ENCODE data around the gene FAM83B.
"Not testable (repeated sequence)": the region's sequence is repeated elsewhere in the genome, so short reads cannot be mapped to it uniquely, and the experiment has no call there.

Gene FAM83B

GRCh38 chr6:54861905-54862616 is 15.5 kb downstream of the FAM83B start:
- DNase-seq (ENCODE audit: low read depth), result no peak

- peak; percentile 14 for DNase-seq (ENCODE audit: low read depth)
These were observed 17.7 kb downstream of the FAM83B start for GRCh38 chr6:54864272-54864671.

- DNase-seq (ENCODE audit: low read depth), result no peak
These were observed 18.6 kb downstream of the FAM83B start for GRCh38 chr6:54865091-54865631.

DNA sequence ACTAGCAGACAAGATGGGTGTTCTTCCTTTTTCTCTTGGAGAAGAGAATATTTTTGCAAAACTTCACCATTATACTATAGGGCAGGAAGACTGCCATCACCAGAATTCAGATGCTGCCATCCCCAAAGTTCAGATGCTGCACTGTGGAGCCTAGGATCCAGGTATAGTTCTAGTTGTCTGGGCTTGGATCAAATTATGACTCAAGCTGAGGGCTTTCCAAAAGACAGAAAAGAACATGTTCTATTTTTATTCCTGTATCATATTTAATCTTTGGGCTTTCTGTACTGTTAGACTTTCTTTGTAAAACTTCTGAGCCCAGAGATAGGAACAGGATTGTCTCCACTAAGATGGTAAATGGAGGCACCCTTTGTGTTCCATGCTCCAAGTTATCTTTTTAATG is 22.0 kb downstream of the FAM83B start:
- no peak for DNase-seq (ENCODE audit: low read depth)

GRCh38 chr6:54873599-54873998 is 27.0 kb downstream of the FAM83B start:
- DNase-seq (ENCODE audit: low read depth), result no peak

DNA sequence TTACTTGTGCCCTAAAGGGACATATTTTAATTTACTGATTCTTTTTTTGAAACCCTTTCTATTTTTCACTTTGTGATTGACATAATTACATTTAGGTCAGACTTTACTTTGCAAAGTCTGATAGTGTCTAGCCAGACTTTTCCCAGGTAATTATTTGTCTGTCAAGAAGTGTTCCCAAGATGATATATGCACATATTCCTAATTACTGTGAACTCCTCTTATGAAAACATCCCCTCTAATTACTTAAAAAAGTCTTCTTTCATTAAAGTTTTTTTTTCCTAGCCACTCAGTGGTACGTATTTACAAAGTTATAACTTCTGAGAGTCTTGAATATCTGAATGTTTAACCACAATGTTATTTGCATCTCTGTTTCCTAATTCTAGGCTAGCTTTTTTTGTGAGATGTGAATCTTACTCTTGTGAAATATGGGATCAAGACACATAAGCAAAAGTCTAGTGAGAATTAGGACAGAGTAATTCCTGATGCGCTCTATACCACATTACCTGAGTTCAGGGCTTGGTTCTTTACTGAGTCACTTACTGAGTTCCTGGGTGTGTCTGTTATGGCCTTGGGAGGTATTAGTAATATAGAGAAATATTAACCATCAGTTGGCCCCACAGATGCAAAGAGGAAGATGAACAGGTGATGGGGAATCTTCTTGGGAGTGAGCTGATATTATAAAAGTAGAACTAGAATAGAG is 27.9 kb downstream of the FAM83B start:
- no peak for DNase-seq (ENCODE audit: low read depth)

GRCh38 chr6:54875539-54875938 is 29.0 kb downstream of the FAM83B start:
- no peak for DNase-seq (ENCODE audit: low read depth)

DNA sequence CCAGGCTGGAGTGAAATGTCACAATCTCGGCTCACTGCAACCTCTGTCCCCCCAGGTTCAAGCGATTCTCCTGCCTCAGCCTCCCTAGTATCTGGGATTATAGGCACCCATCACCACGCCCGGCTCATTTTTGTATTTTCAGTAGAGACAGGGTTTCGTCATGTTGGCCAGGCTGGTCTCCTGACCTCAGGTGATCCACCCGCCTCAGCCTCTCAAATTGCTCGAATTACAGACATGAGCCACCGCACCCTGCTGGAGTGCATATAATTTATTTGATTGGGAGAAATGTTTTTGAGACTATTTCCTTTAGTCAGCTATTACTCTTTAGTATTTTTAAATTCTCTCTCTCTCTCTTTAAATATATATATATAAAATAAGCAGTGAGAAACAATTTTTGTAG is 29.8 kb downstream of the FAM83B start:
- DNase-seq (ENCODE audit: low read depth), result no peak

GRCh38 chr6:54876871-54877270 is 30.3 kb downstream of the FAM83B start:
- DNase-seq (ENCODE audit: low read depth), result no peak

DNA sequence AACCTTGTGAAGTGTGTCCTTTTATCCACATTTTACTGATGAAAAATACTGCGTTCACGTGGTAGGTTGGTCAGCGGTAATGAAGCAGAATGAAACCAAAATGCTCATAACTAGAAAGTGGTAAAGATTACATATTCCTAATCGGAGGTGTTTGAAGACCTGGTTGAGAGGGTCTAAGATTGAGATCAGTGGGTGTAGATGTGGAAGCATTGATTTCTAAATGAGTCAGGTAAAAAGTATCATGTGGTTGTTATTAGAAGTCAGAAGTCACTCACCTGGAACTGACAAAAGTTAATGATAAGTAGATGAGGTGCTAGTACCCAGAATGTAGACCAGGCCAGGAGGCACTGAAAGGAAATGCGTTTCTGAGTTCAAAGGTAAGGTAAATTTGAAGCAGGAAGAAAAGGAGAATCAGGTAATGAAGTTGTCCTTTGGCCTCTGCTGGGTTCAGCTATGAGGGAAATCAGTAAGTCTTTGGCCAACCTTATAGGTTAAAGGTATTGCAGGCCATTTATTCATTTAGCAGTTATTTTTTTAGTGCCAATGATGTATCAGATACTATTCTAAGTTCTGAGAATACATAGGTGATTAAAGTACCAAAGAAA is 31.2 kb downstream of the FAM83B start:
- no peak for DNase-seq (ENCODE audit: low read depth)

DNA sequence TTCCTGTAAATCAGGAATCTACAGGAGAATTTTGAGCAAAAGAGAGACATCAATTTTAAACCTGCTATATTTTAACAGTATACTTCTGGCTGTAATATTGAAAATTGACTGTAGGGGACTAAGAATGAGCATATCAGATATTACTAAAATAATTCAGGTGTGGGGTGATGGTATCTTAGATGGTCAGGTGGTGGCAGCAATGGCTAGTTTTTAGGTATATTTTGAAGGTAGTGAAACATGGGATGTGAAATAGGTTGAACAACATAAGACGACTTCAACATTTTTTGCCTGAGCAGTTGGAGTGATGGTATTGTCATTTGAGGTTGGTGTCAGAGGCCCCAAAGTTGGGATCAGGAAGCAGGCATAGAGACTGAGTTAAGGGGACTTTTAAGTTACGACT is 32.1 kb downstream of the FAM83B start:
- DNase-seq (ENCODE audit: low read depth), result no peak

- no peak for DNase-seq (ENCODE audit: low read depth)
These were observed 32.8 kb downstream of the FAM83B start for GRCh38 chr6:54879188-54879985.

DNA sequence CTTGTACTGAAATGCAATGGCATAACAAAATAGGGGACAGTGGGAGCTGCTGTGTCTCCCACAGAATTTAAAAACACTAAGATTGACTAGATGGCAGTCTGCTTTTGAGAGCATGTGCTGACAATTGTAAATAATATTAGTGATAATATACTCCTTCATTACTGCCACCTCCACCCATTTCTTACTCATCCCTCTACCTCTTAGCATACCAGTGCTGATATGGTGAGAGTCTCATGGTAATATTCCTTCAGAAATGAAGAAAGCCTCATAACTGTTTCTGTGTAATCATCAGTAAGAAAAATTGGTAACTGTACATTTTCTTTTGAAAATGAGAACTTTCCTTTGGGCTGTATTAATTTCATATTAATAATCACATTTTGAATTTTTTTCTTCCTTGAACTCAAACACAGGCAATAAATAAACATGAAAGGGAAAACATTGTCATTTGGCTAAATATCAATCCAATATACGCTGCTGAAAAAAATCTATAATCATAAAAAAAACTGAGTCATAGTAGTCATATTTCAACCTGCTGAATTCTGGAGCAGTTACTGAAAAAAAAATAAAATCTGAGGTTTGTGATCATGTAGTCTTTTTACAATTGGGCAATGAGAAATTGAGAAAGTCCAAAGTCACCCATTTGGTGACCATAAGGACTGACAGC is 34.6 kb downstream of the FAM83B start:
- no peak for DNase-seq (ENCODE audit: low read depth)

- DNase-seq (ENCODE audit: low read depth), result not testable (repeated sequence)
These were observed 35.3 kb downstream of the FAM83B start for GRCh38 chr6:54881891-54882290.

- DNase-seq (ENCODE audit: low read depth), result no peak
These were observed 40.5 kb downstream of the FAM83B start for GRCh38 chr6:54886932-54887584.

- no peak for DNase-seq (ENCODE audit: low read depth)
These were observed 45.0 kb downstream of the FAM83B start for GRCh38 chr6:54891536-54891935.

GRCh38 chr6:54892831-54893230 is 46.3 kb downstream of the FAM83B start:
- peak; percentile 77 for DNase-seq (ENCODE audit: low read depth)

DNA sequence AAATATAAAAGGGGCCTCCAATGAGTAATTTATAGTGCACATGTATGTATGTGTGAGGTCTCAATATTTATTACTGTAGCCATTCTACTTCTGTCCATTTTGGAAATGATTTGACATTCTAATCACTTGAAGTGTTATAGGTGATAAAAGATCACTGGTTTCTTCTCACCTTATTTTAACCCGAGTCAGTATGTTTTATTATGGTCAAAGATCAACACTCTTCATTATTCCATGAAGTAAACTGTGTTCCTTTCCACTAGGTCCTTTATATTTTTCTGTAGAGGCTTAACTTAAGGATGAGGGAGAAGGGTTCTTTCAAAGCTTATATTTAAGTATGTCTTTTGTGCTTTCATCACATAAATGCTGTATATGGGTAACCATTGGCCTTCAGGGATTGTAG is 47.2 kb downstream of the FAM83B start:
- no peak for DNase-seq (ENCODE audit: low read depth)

DNA sequence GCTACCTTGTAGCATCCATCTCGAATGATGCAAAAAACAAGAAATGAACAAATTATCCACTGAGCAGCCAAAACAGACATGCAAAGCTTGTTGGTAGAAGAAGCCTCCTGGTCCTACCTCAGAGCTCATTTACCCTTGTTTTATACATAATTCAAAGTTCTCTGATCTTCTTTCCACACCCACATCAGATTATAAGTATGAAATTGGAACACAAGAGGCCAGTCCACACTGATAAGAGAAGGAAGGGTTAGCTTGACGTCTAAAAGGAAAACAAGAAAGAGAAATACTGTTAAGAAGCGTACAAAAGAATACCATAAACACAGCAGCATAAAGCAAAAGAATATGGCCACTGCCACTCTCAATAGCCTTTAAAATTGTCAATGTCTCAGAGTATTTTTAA is 49.7 kb downstream of the FAM83B start:
- no peak for DNase-seq (ENCODE audit: low read depth)

DNA sequence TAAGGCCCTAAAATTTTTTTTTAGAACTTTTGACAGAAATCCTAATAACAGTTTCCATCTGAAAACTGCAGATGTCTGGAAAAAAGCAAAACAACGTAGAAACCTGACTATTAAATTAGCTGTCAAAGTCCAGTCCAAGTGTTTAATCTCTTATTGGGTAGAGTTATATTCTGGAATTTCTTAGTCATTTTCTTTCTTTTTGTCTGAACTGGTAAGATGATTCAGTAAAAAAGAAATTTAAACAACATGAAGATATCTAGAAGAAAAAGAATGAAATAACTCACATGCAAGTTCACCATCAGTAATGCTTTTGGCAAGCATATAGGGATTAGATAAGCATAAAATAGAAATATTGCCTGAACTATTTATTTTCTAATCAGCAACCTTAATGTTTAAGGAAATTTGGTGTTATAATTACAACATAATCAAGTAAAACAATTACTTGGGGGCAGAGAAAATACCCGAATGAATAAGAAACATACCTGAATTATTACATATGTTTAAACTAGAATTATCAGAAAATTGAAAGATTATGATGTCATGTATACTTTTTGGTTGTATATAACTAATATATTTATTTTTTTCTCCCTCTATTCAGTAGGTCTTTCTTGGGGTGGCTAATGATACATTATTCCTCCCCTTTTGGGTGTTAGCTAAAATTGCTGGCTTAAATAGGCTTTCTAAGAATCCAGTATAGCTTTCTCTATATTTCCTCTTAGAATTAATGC is 51.1 kb downstream of the FAM83B start:
- DNase-seq (ENCODE audit: low read depth), result no peak

GRCh38 chr6:54898767-54899166 is 52.2 kb downstream of the FAM83B start:
- no peak for DNase-seq (ENCODE audit: low read depth)

Data from iris pigment epithelial cell (primary cell).